T-helper 22 cell (primary cell): ENCODE data around the gene CRADD.
"Not testable (repeated sequence)": the region's sequence is repeated elsewhere in the genome, so short reads cannot be mapped to it uniquely, and the experiment has no call there.

Experiments
- DNase-seq: peaks from one replicate; pipeline ENCODE4 v3.0.0-alpha.2; 2020; ENCODE audit warnings: low read depth

Gene CRADD

GRCh38 chr12:93873561-93873960 is 196.4 kb downstream of the CRADD start:
- DNase-seq = no peak

- no peak for DNase-seq
These were observed 198.0 kb downstream of the CRADD start for GRCh38 chr12:93875157-93875556.

GRCh38 chr12:93876360-93876759 is 199.2 kb downstream of the CRADD start:
- no peak for DNase-seq

GRCh38 chr12:93877446-93877845 is 200.3 kb downstream of the CRADD start:
- DNase-seq = no peak

- DNase-seq = no peak
These were observed 202.6 kb downstream of the CRADD start for GRCh38 chr12:93879476-93880421.

GRCh38 chr12:93880853-93881522 is 203.8 kb downstream of the CRADD start:
- no peak for DNase-seq

- DNase-seq = no peak
These were observed 205.6 kb downstream of the CRADD start for GRCh38 chr12:93882763-93883162.

- no peak for DNase-seq
These were observed 206.4 kb downstream of the CRADD start for GRCh38 chr12:93883436-93884154.

- DNase-seq = no peak
These were observed 207.8 kb downstream of the CRADD start for GRCh38 chr12:93884794-93885460.

- DNase-seq = not testable (repeated sequence)
These were observed 208.9 kb downstream of the CRADD start for GRCh38 chr12:93885973-93886532.

GRCh38 chr12:93886533-93887511 is 209.6 kb downstream of the CRADD start:
- DNase-seq = no peak

- DNase-seq = no peak
These were observed 211.8 kb downstream of the CRADD start for GRCh38 chr12:93888964-93889363.

GRCh38 chr12:93889516-93890212 is 212.5 kb downstream of the CRADD start:
- no peak for DNase-seq

- no peak for DNase-seq
These were observed 215.5 kb downstream of the CRADD start for GRCh38 chr12:93892423-93893268.

- no peak for DNase-seq
These were observed 217.4 kb downstream of the CRADD start for GRCh38 chr12:93894391-93895088.

GRCh38 chr12:93895089-93895445 is 217.9 kb downstream of the CRADD start:
- no peak for DNase-seq

- DNase-seq = no peak
These were observed 219.3 kb downstream of the CRADD start for GRCh38 chr12:93896427-93896826.

GRCh38 chr12:93896952-93897351 is 219.8 kb downstream of the CRADD start:
- DNase-seq = no peak
